K562 (cell line): ENCODE data around the gene CD101. TPM values are rescaled to one million over a fixed set of nuclear protein-coding genes. Genes with fewer than 3 reads are reported as not detected.

Experiments
- polyA plus RNA-seq, 8 experiments: library from polyadenylated mRNA; depleted of rRNA in 4 of 8; stranded (reverse) in 5 of 8; unstranded in 3 of 8; fragments of >200 nt; fragmentation: Nextera tagmentation in 2 of 8; fragmentation: Illumina TruSeq in 1 of 8; extraction: Ambion mirVana in 2 of 8; extraction: Trizol in 1 of 8; gene quantifications; 2 replicates each; pipeline versions ENCODE4 v1.2.1 to v1.2.3, GENCODE V29; 2011 to 2014; ENCODE audit warnings: inconsistent platforms in 1 of 8, missing spikeins in 1 of 8
- small RNA-seq: library from RNA; depleted of rRNA; stranded (forward); fragments of <200 nt; gene quantifications from one replicate; pipeline ENCODE3, GENCODE V24; 2014
- total RNA-seq, 7 experiments: library from RNA; depleted of rRNA in 6 of 7; stranded (reverse); fragments of >200 nt in 6 of 7; fragmentation: Illumina TruSeq in 2 of 7; extraction: Trizol in 2 of 7; gene quantifications; 2 replicates each; pipeline versions ENCODE4 v1.2.1 to v1.2.3, GENCODE V29; 2011 to 2021; ENCODE audit warnings: low replicate concordance in 1 of 7
- TF ChIP-seq, protein P1 (sequence below): fragments of 450-650 bp; IDR thresholded peaks from 2 replicates; pipeline ENCODE4 v1.6.1; 2017; ENCODE audit warnings: mild to moderate bottlenecking, moderate library complexity

The CD101 gene
- total and polyA plus RNA-seq, 9 of the 15 experiments (the other 6 are each of a cell fraction or from before 2014, with no cell fraction given) = 0.04 to 1.1 (median 0.20) TPM

DNA sequence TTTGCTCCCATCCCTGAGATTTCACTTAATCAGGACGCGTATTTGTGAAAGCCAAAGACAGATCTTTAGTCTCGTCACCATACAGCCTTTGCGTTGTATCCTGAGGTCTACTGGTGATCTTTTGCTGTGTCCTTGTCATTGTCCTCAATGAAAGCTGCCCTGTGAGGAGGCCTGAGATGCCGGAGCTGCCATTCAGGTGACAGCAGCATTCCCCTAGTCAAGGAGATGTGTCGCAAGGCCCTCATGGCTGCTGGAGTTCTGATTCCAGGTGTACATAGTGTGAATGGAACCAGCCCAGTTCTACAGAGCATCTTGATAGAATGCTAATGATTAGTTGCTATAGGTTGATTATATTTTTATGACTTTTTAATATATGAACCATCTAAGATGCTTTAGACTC is 82.7 kb downstream of the CD101 start (continued):
- TF ChIP-seq, protein P1, sequence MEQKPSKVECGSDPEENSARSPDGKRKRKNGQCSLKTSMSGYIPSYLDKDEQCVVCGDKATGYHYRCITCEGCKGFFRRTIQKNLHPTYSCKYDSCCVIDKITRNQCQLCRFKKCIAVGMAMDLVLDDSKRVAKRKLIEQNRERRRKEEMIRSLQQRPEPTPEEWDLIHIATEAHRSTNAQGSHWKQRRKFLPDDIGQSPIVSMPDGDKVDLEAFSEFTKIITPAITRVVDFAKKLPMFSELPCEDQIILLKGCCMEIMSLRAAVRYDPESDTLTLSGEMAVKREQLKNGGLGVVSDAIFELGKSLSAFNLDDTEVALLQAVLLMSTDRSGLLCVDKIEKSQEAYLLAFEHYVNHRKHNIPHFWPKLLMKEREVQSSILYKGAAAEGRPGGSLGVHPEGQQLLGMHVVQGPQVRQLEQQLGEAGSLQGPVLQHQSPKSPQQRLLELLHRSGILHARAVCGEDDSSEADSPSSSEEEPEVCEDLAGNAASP = no peak

Small RNA genes within 50 kb of the gene (small RNA-seq; reads per million reads assigned to genes)
- 0.48 reads per million, percentile 21 among the genes with 10 or more reads in this experiment for gene RNA5SP55

Other genes with a start within 250 kb of the CD101 start
- gene CD2, start 247.3 kb upstream of the CD101 start, total RNA-seq (2014; rRNA removed) = not detected in 2 replicates
- not detected in 2 replicates for gene CD2, start 247.3 kb upstream of the CD101 start, total RNA-seq (2014; rRNA removed; fragmentation: Illumina TruSeq; extraction: Trizol)
- not detected in 2 replicates for gene CD2, start 247.3 kb upstream of the CD101 start, total RNA-seq (2015; rRNA removed; fragmentation: Illumina TruSeq; extraction: Trizol)
- gene CD2, start 247.3 kb upstream of the CD101 start, total RNA-seq (2021) = 0.16 and 0.29 TPM in 2 replicates
- not detected in 2 replicates for gene CD2, start 247.3 kb upstream of the CD101 start, polyA plus RNA-seq (2011; rRNA removed)
- gene CD2, start 247.3 kb upstream of the CD101 start, polyA plus RNA-seq (2014; fragmentation: Illumina TruSeq; extraction: Trizol) = 0.07 TPM in 1 of 2 replicates, not detected in the other
- not detected for gene CD2, start 247.3 kb upstream of the CD101 start, polyA plus RNA-seq (2014; fragmentation: Nextera tagmentation; extraction: Ambion mirVana)
- not detected in 2 replicates for gene CD2, start 247.3 kb upstream of the CD101 start, polyA plus RNA-seq (2014; rRNA removed)
- gene PTGFRN, start 91.8 kb upstream of the CD101 start, total RNA-seq (2014; rRNA removed) = 22.4 and 26.2 TPM in 2 replicates
- gene PTGFRN, start 91.8 kb upstream of the CD101 start, total RNA-seq (2014; rRNA removed; fragmentation: Illumina TruSeq; extraction: Trizol) = 22.5 and 24.9 TPM in 2 replicates
- 26.2 and 27.1 TPM in 2 replicates for gene PTGFRN, start 91.8 kb upstream of the CD101 start, total RNA-seq (2015; rRNA removed; fragmentation: Illumina TruSeq; extraction: Trizol)
- gene PTGFRN, start 91.8 kb upstream of the CD101 start, total RNA-seq (2021) = 29.7 and 33.1 TPM in 2 replicates
- gene PTGFRN, start 91.8 kb upstream of the CD101 start, polyA plus RNA-seq (2011; rRNA removed) = 25.7 and 25.8 TPM in 2 replicates
- 21.0 and 21.3 TPM in 2 replicates for gene PTGFRN, start 91.8 kb upstream of the CD101 start, polyA plus RNA-seq (2014; fragmentation: Illumina TruSeq; extraction: Trizol)
- gene PTGFRN, start 91.8 kb upstream of the CD101 start, polyA plus RNA-seq (2014; fragmentation: Nextera tagmentation; extraction: Ambion mirVana) = 10 to 100 TPM; 17.3 to 26.5 TPM
- gene PTGFRN, start 91.8 kb upstream of the CD101 start, polyA plus RNA-seq (2014; rRNA removed) = 19.4 and 28.1 TPM in 2 replicates
- gene TTF2, start 58.6 kb downstream of the CD101 start, total RNA-seq (2014; rRNA removed) = 36.1 and 36.2 TPM in 2 replicates
- 61.5 and 69.2 TPM in 2 replicates for gene TTF2, start 58.6 kb downstream of the CD101 start, total RNA-seq (2014; rRNA removed; fragmentation: Illumina TruSeq; extraction: Trizol)
- gene TTF2, start 58.6 kb downstream of the CD101 start, total RNA-seq (2015; rRNA removed; fragmentation: Illumina TruSeq; extraction: Trizol) = 40.0 and 46.1 TPM in 2 replicates
- gene TTF2, start 58.6 kb downstream of the CD101 start, total RNA-seq (2021) = 62.5 and 63.3 TPM in 2 replicates
- gene TTF2, start 58.6 kb downstream of the CD101 start, polyA plus RNA-seq (2011; rRNA removed) = 71.1 and 77.3 TPM in 2 replicates
- gene TTF2, start 58.6 kb downstream of the CD101 start, polyA plus RNA-seq (2014; fragmentation: Illumina TruSeq; extraction: Trizol) = 36.0 and 42.1 TPM in 2 replicates
- gene TTF2, start 58.6 kb downstream of the CD101 start, polyA plus RNA-seq (2014; fragmentation: Nextera tagmentation; extraction: Ambion mirVana) = 10 to 100 TPM in 1 of 2 experiments, 1 to 10 TPM in 1; 9.4 to 10.5 TPM
- gene TTF2, start 58.6 kb downstream of the CD101 start, polyA plus RNA-seq (2014; rRNA removed) = 36.6 and 41.3 TPM in 2 replicates
- gene TRIM45, start 120.0 kb downstream of the CD101 start, total RNA-seq (2014; rRNA removed) = 1.9 and 3.1 TPM in 2 replicates
- 2.5 and 3.5 TPM in 2 replicates for gene TRIM45, start 120.0 kb downstream of the CD101 start, total RNA-seq (2014; rRNA removed; fragmentation: Illumina TruSeq; extraction: Trizol)
- 2.2 and 2.3 TPM in 2 replicates for gene TRIM45, start 120.0 kb downstream of the CD101 start, total RNA-seq (2015; rRNA removed; fragmentation: Illumina TruSeq; extraction: Trizol)
- 3.6 and 5.3 TPM in 2 replicates for gene TRIM45, start 120.0 kb downstream of the CD101 start, total RNA-seq (2021)
- 5.5 and 6.2 TPM in 2 replicates for gene TRIM45, start 120.0 kb downstream of the CD101 start, polyA plus RNA-seq (2011; rRNA removed)
- gene TRIM45, start 120.0 kb downstream of the CD101 start, polyA plus RNA-seq (2014; fragmentation: Illumina TruSeq; extraction: Trizol) = 3.8 and 4.1 TPM in 2 replicates
- gene TRIM45, start 120.0 kb downstream of the CD101 start, polyA plus RNA-seq (2014; fragmentation: Nextera tagmentation; extraction: Ambion mirVana) = 1 to 10 TPM; 2.5 to 4.3 TPM
- 4.1 and 5.1 TPM in 2 replicates for gene TRIM45, start 120.0 kb downstream of the CD101 start, polyA plus RNA-seq (2014; rRNA removed)
- gene VTCN1, start 209.2 kb downstream of the CD101 start, total RNA-seq (2014; rRNA removed) = not detected in 2 replicates
- not detected in 2 replicates for gene VTCN1, start 209.2 kb downstream of the CD101 start, total RNA-seq (2014; rRNA removed; fragmentation: Illumina TruSeq; extraction: Trizol)
- gene VTCN1, start 209.2 kb downstream of the CD101 start, total RNA-seq (2015; rRNA removed; fragmentation: Illumina TruSeq; extraction: Trizol) = not detected in 2 replicates
- not detected in 2 replicates for gene VTCN1, start 209.2 kb downstream of the CD101 start, total RNA-seq (2021)
- not detected in 2 replicates for gene VTCN1, start 209.2 kb downstream of the CD101 start, polyA plus RNA-seq (2011; rRNA removed)
- gene VTCN1, start 209.2 kb downstream of the CD101 start, polyA plus RNA-seq (2014; fragmentation: Illumina TruSeq; extraction: Trizol) = not detected in 2 replicates
- gene VTCN1, start 209.2 kb downstream of the CD101 start, polyA plus RNA-seq (2014; fragmentation: Nextera tagmentation; extraction: Ambion mirVana) = not detected
- gene VTCN1, start 209.2 kb downstream of the CD101 start, polyA plus RNA-seq (2014; rRNA removed) = not detected in 2 replicates